Measurements from ENCODE around the gene LRP5. TPM values are rescaled to one million over a fixed set of nuclear protein-coding genes. Genes with fewer than 3 reads are reported as not detected.
A peak's percentile ranks its signal among the peaks of the same experiment; 100 is the strongest.

The LRP5 gene
- total RNA-seq, 1 experiment from 2014 or later = 55.2 TPM

GRCh38 chr11:68300076-68300830, 12.1 kb upstream of the LRP5 start:
- H3K9me2 ChIP-seq (ENCODE audit: insufficient read depth) = no peaks in the 10 kb centered on the region
- ATAC-seq (no peak), DNase-seq (ENCODE audit: low read depth, low spot score) (no peak)
- no peaks in the 10 kb centered on the region for H3K79me2 ChIP-seq (ENCODE audit: insufficient read depth, low read length)
- no peaks in the 10 kb centered on the region for H4K20me1 ChIP-seq (ENCODE audit: insufficient read depth)
- peaks cover 21 to 37% of the 10 kb centered on the region in 2 experiments for H3K4me1 ChIP-seq (ENCODE audit: control insufficient read depth in 1 of 2, insufficient read depth in 2 of 2, low read length in 2 of 2)
- BruUV-seq (replicated peaks) = no TSS peak
- peaks cover 0 to 8% of the 10 kb centered on the region in 2 experiments; a peak in 2 of 4 replicates for H3K9me3 ChIP-seq (ENCODE audit: control insufficient read depth in 1 of 2, insufficient read depth in 1 of 2, low read depth in 1 of 2, low read length in 2 of 2)
- TF ChIP-seq SP1 (IDR thresholded peaks at IDR 0.05; ENCODE audit: low read depth) = no peak
- TF ChIP-seq, protein P1, sequence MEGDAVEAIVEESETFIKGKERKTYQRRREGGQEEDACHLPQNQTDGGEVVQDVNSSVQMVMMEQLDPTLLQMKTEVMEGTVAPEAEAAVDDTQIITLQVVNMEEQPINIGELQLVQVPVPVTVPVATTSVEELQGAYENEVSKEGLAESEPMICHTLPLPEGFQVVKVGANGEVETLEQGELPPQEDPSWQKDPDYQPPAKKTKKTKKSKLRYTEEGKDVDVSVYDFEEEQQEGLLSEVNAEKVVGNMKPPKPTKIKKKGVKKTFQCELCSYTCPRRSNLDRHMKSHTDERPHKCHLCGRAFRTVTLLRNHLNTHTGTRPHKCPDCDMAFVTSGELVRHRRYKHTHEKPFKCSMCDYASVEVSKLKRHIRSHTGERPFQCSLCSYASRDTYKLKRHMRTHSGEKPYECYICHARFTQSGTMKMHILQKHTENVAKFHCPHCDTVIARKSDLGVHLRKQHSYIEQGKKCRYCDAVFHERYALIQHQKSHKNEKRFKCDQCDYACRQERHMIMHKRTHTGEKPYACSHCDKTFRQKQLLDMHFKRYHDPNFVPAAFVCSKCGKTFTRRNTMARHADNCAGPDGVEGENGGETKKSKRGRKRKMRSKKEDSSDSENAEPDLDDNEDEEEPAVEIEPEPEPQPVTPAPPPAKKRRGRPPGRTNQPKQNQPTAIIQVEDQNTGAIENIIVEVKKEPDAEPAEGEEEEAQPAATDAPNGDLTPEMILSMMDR (IDR thresholded peaks at IDR 0.05 in 2 of 3, conservative IDR thresholded peaks at IDR 0.05 in 1 of 3; ENCODE audit: borderline replicate concordance in 1 of 3, insufficient read depth in 1 of 3, low read depth in 2 of 3, low read length in 2 of 3) = peak in 1 of 3 experiments; percentile 14; a peak in 1 of 6 replicates
- no peak for TF ChIP-seq POLR2A (IDR thresholded peaks at IDR 0.05; ENCODE audit: borderline replicate concordance, extremely low read depth, insufficient read depth, insufficient read length)
- no peak overlapping the region for H3K9ac ChIP-seq (ENCODE audit: low read length)
- no peaks in the 10 kb centered on the region for H3K36me3 ChIP-seq (ENCODE audit: control insufficient read depth in 1 of 2, insufficient read depth in 2 of 2, low read length in 2 of 2)
- no peak overlapping the region for H3K27ac ChIP-seq (ENCODE audit: low read depth, low read length)
- no peaks in the 10 kb centered on the region for H3K27me3 ChIP-seq (ENCODE audit: insufficient read depth, low read length)
- intact Hi-C loops (cut with micrococcal nuclease) = no loop called here
- RAD21 ChIA-PET (ENCODE audit: low non-redundant PET in 1 of 2, low total read pairs in 2 of 2, uncharacterized antibody in 2 of 2, unreplicated experiment in 2 of 2) = no interaction called here
- H3K4me2 ChIP-seq (ENCODE audit: low read length) = no peak overlapping the region
- H2AFZ ChIP-seq (ENCODE audit: low read depth, low read length, poor library complexity, severe bottlenecking) = no peak overlapping the region
- CTCF ChIA-PET = interaction anchor here (3.6 kb wide), 1 partner anchor 40 kb away, joined by 13 read pairs; no protein-coding TSS in a partner anchor
- no peak overlapping the region for H3K4me3 ChIP-seq (replicated peaks in 1 of 2; ENCODE audit: low read depth in 1 of 2, low read length in 2 of 2)
- POLR2A ChIA-PET = no interaction called here

DNA sequence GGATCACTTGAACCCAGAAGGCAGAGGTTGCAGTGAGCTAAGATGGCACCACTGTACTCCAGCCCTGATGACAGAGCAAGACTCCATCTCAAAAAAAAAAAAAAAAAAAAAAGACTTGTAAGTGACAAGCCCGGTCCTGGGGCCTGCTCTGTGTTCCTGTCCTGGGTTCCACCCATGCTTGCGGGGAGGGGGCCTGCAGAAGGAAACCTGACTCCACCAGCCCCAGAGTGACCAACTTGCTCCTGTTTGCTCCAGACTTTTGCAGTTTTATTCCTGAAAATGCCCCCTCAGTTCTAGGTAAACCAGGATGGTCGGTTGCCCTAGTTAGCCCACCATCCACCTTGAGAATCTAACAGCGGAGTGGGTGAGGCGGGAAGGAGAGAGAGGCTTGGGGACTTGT, 10.1 kb upstream of the LRP5 start:
- peak overlapping the region; percentile 54 for H3K27ac ChIP-seq (ENCODE audit: low read depth, low read length)
- ChIA-PET CTCF (no interaction called here), POLR2A (no interaction called here), RAD21 (ENCODE audit: low non-redundant PET in 1 of 2, low total read pairs in 2 of 2, uncharacterized antibody in 2 of 2, unreplicated experiment in 2 of 2) (no interaction called here)
- no TSS peak for BruUV-seq (replicated peaks)
- DNase-seq (ENCODE audit: low read depth, low spot score) (no peak), ATAC-seq (no peak)
- intact Hi-C loops (cut with micrococcal nuclease) = no loop called here
- H3K9ac ChIP-seq (ENCODE audit: low read length) = 0 out of 2 replicates have a peak overlapping the region, but pooled peaks have one; percentile 18
- no peaks in the 10 kb centered on the region for H3K79me2 ChIP-seq (ENCODE audit: insufficient read depth, low read length)
- no peak for TF ChIP-seq JUND (IDR thresholded peaks at IDR 0.05)
- TF ChIP-seq SRF (IDR thresholded peaks at IDR 0.05; ENCODE audit: low read depth) = no peak
- TF ChIP-seq POLR2AphosphoS5 (IDR thresholded peaks at IDR 0.05; ENCODE audit: low read depth, low read length) = no peak
- TF ChIP-seq CBX3 (IDR thresholded peaks at IDR 0.05; ENCODE audit: low read depth) = no peak; the same call in 1 of the 2 replicates
- TF ChIP-seq RAD21 (IDR thresholded peaks at IDR 0.05; ENCODE audit: low read depth) = no peak
- TF ChIP-seq, protein P2, sequence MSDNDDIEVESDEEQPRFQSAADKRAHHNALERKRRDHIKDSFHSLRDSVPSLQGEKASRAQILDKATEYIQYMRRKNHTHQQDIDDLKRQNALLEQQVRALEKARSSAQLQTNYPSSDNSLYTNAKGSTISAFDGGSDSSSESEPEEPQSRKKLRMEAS (IDR thresholded peaks at IDR 0.05) = no peak; the same call in 1 of the 2 replicates
- no peaks in the 10 kb centered on the region for H3K36me3 ChIP-seq (ENCODE audit: control insufficient read depth in 1 of 2, insufficient read depth in 2 of 2, low read length in 2 of 2)
- peaks cover 0 to 8% of the 10 kb centered on the region in 2 experiments; a peak in 2 of 4 replicates for H3K9me3 ChIP-seq (ENCODE audit: control insufficient read depth in 1 of 2, insufficient read depth in 1 of 2, low read depth in 1 of 2, low read length in 2 of 2)
- no peaks in the 10 kb centered on the region for H4K20me1 ChIP-seq (ENCODE audit: insufficient read depth)
- peak overlapping the region; percentile 44 for H2AFZ ChIP-seq (ENCODE audit: low read depth, low read length, poor library complexity, severe bottlenecking)
- peaks cover 21 to 34% of the 10 kb centered on the region in 2 experiments for H3K4me1 ChIP-seq (ENCODE audit: control insufficient read depth in 1 of 2, insufficient read depth in 2 of 2, low read length in 2 of 2)
- peak overlapping the region; percentile 39 for H3K4me2 ChIP-seq (ENCODE audit: low read length)
- no peaks in the 10 kb centered on the region for H3K9me2 ChIP-seq (ENCODE audit: insufficient read depth)
- H3K27me3 ChIP-seq (ENCODE audit: insufficient read depth, low read length) = no peaks in the 10 kb centered on the region
- H3K4me3 ChIP-seq (replicated peaks in 1 of 2; ENCODE audit: low read depth in 1 of 2, low read length in 2 of 2) = no peak overlapping the region

Measured in HCT116 (cell line).